ENCODE measurements around the gene KIF22.
A peak's percentile ranks its signal among the peaks of the same experiment; 100 is the strongest.

KIF22 gene

DNA sequence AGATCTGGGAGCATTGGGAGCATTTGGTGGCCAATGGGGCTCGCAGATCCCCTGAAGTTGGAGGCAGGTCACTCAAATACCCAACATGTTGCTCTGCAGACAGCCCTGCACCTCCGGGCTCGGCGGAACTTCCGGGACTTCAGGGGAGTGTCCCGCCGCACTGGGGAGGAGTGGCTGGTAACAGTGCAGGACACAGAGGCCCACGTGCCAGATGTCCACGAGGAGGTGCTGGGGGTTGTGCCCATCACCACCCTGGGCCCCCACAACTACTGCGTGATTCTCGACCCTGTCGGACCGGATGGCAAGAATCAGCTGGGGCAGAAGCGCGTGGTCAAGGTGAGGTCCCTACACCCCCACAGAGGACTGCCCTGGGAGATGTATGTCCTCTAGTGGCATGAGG is 46.1 kb downstream of the KIF22 start:
- DNase-seq (ENCODE audit: low read depth in 1 of 2, low spot score in 1 of 2): no peak

- no peak for DNase-seq (ENCODE audit: low read depth in 1 of 2, low spot score in 1 of 2)
These were observed 47.3 kb downstream of the KIF22 start for GRCh38 chr16:29837841-29838240.

- no peak for DNase-seq (ENCODE audit: low read depth in 1 of 2, low spot score in 1 of 2)
These were observed 49.3 kb downstream of the KIF22 start for GRCh38 chr16:29839822-29840221.

DNA sequence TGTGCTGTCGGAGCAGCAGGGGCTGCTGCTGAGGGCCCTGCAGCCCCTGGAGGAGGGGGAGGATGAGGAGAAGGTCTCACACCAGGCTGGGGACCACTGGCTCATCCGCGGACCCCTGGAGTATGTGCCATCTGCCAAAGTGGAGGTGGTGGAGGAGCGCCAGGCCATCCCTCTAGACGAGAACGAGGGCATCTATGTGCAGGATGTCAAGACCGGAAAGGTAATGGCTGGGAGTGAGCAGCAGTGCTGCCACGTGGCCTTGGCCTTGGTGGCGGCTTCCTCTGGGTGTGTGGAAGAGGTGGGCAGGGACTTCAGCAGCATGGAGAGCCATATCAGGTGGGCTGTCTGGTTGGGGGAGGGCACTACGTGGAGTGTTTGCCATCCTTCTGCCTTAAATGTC is 49.7 kb downstream of the KIF22 start:
- DNase-seq (ENCODE audit: low read depth in 1 of 2, low spot score in 1 of 2): no peak

DNA sequence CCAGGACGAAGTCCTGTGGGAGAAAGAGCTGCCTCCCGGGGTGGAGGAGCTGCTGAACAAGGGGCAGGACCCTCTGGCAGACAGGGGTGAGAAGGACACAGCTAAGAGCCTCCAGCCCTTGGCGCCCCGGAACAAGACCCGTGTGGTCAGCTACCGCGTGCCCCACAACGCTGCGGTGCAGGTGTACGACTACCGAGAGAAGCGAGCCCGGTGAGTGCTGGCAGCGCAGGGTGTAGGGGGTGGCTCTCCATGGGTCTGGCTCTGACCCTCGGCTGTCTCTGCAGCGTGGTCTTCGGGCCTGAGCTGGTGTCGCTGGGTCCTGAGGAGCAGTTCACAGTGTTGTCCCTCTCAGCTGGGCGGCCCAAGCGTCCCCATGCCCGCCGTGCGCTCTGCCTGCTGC is 51.1 kb downstream of the KIF22 start:
- no peak for DNase-seq (ENCODE audit: low read depth in 1 of 2, low spot score in 1 of 2)

GRCh38 chr16:29842732-29843346 is 52.3 kb downstream of the KIF22 start:
- no peak for DNase-seq (ENCODE audit: low read depth in 1 of 2, low spot score in 1 of 2)

DNA sequence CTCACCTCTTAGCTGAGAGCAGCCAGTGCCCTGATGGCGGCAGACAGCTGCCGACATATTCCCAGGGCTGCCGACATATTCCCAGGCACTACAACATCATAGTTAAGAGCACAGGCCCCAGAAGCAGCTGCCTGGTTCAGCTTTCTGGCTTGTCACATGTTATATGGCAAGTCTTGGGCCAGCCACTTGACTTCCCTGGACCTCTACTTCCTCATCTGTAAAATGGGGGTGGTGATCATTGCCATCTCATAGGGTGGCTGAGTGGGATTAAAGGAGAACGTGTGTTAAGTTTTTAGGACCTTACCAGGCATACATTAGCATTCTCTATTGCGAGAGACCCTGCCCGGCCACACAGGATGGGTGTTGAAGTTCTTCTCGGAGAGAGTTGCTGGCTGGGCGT is 53.4 kb downstream of the KIF22 start:
- DNase-seq (ENCODE audit: low read depth in 1 of 2, low spot score in 1 of 2): no peak

DNA sequence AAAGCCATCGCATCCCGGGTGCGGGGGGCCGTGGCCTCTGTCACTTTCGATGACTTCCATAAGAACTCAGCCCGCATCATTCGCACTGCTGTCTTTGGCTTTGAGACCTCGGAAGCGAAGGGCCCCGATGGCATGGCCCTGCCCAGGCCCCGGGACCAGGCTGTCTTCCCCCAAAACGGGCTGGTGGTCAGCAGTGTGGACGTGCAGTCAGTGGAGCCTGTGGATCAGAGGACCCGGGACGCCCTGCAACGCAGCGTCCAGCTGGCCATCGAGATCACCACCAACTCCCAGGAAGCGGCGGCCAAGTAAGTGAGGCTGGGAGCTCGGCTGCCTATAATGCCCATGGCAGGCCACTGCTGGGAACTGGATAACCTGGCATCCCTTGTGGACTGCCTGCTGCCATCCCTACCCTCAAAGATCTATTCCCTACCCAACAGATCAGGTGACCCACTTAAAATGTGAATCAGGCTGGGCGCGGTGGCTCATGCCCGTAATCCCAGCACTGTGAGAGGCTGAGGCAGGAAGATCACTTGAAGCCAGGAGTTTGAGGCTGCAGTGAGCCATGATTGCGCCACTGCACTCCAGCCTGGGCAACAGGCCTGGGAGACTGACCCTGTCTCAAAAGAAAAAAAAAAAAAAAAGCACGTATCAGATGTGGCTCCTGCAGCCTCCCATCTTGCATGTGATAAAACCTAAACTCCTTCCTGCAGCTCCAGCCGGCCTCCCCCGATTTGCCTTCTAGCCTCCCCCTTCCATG is 54.2 kb downstream of the KIF22 start:
- DNase-seq (ENCODE audit: low read depth in 1 of 2, low spot score in 1 of 2): no peak

DNA sequence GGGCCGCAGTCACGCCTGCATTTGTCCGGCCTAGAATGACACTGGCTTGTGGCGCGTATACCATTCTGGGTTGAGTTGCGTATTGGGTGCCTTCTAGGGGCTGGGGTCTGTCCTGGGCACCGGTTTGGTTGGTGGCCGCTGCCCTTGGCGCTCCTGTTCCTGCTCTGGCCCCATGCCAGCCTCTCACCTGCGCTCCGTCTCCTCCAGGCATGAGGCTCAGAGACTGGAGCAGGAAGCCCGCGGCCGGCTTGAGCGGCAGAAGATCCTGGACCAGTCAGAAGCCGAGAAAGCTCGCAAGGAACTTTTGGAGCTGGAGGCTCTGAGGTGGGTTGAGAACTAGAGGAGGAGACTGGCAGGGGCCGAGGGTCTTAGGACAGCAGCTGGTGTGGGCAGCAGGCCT is 55.1 kb downstream of the KIF22 start:
- DNase-seq (ENCODE audit: low read depth in 1 of 2, low spot score in 1 of 2): no peak

GRCh38 chr16:29848420-29849297 is 58.1 kb downstream of the KIF22 start:
- DNase-seq (ENCODE audit: low read depth in 1 of 2, low spot score in 1 of 2): peak; percentile 70 to 72

- no peak for DNase-seq (ENCODE audit: low read depth in 1 of 2, low spot score in 1 of 2)
These were observed 59.0 kb downstream of the KIF22 start for GRCh38 chr16:29849505-29849904.

DNA sequence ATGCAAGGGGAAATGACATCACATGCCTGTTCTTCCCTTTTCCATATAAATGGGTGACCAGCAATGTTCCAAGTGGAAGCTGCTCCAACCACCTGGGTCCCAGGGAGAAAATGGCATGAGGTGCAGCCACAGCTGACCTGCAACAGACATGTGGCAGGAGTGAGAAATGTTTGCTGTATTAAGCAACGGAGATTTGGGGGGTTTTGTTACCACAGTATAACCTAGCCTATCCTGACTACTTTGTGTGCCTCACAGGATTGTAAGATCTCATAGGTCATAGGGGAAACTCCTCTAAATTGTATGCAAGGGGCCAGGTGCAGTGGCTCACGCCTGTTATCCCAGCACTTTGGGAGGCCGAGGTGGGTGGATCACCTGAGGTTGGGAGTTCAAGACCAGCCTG is 60.4 kb downstream of the KIF22 start:
- no peak for DNase-seq (ENCODE audit: low read depth in 1 of 2, low spot score in 1 of 2)

DNA sequence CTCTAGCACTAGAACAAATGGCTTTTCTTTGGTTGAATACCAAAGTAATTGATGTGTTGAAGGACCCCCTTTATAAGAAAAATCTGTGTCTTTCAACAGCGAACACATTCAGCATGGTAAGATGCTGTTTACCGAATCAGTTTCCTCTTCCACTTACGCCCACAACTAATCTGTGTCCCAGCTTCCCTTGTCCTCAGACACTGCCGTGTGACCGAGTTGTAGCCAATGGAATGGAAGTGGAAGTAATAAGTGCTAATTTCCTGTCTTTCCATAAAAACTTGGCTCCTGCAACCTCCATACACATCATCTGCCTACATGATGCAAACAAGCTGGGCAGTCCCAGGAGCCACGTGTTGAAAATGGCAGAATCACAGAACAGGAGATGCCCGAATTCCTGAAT is 62.1 kb downstream of the KIF22 start:
- DNase-seq (ENCODE audit: low read depth in 1 of 2, low spot score in 1 of 2): no peak

GRCh38 chr16:29854520-29855100 is 64.1 kb downstream of the KIF22 start:
- DNase-seq (ENCODE audit: low read depth in 1 of 2, low spot score in 1 of 2): no peak

Measured in activated T-helper 1 cell treated with anti-CD3 and anti-CD28 coated beads, Interleukin-2, amount 50 U/mL, for 16 hours (primary cell).